Central memory CD8-positive, alpha-beta T cell (primary cell): ENCODE data around the gene ZNF446.
"Not testable (repeated sequence)": the region's sequence is repeated elsewhere in the genome, so short reads cannot be mapped to it uniquely, and the experiment has no call there.

Experiments
- ATAC-seq: fragments of 150-1000 bp; cut with Tn5 transposase; replicated peaks from 2 replicates; pipeline ENCODE4 v1.10.0; 2022; ENCODE audit warnings: mild to moderate bottlenecking, moderate FRiP score, moderate number of reproducible peaks; ENCODE audit not compliant: poor library complexity, severe bottlenecking; ENCODE audit errors: extremely low read depth
- DNase-seq, 2 donors: peaks; one replicate each; pipeline ENCODE4 v3.0.0; 2021; ENCODE audit warnings: low spot score in 2 of 2
- H3K27ac Mint-ChIP-seq: one replicate; pipeline ENCODE4 v1.8.0; 2022; ENCODE audit warnings: low read depth, mild to moderate bottlenecking, moderate library complexity, mixed read lengths
- H3K27me3 Mint-ChIP-seq: one replicate; pipeline ENCODE4 v1.8.0; 2022; ENCODE audit warnings: mixed read lengths
- H3K36me3 Mint-ChIP-seq: one replicate; pipeline ENCODE4 v1.8.0; 2022; ENCODE audit warnings: mild to moderate bottlenecking, moderate library complexity, mixed read lengths; ENCODE audit not compliant: insufficient read depth
- H3K4me1 Mint-ChIP-seq: one replicate; pipeline ENCODE4 v1.8.0; 2022; ENCODE audit warnings: mixed read lengths
- H3K4me3 Mint-ChIP-seq: one replicate; pipeline ENCODE4 v1.8.0; 2022; ENCODE audit warnings: mild to moderate bottlenecking, moderate library complexity, mixed read lengths
- H3K9me3 Mint-ChIP-seq: one replicate; pipeline ENCODE4 v1.8.0; 2022; ENCODE audit warnings: mixed read lengths

Gene ZNF446

GRCh38 chr19:58491393-58491792 lies 15.2 kb downstream of the ZNF446 start:
- H3K4me1 Mint-ChIP-seq, result no peaks in the 10 kb centered on the region
- no peak for ATAC-seq
- no peak overlapping the region for H3K4me3 Mint-ChIP-seq
- H3K27me3 Mint-ChIP-seq, result no peaks in the 10 kb centered on the region
- H3K36me3 Mint-ChIP-seq, result no peaks in the 10 kb centered on the region
- H3K27ac Mint-ChIP-seq, result no peak overlapping the region
- no peak for DNase-seq
- no peaks in the 10 kb centered on the region for H3K9me3 Mint-ChIP-seq

- no peaks in the 10 kb centered on the region for H3K36me3 Mint-ChIP-seq
- no peaks in the 10 kb centered on the region for H3K9me3 Mint-ChIP-seq
- ATAC-seq (no peak), DNase-seq (no peak)
- H3K4me3 Mint-ChIP-seq, result no peak overlapping the region
- no peak overlapping the region for H3K27ac Mint-ChIP-seq
- no peaks in the 10 kb centered on the region for H3K4me1 Mint-ChIP-seq
- no peaks in the 10 kb centered on the region for H3K27me3 Mint-ChIP-seq
These were observed 16.1 kb downstream of the ZNF446 start for GRCh38 chr19:58492265-58492664.

- ATAC-seq (no peak), DNase-seq (no peak)
- H3K27ac Mint-ChIP-seq, result no peak overlapping the region
- H3K36me3 Mint-ChIP-seq, result peaks cover 6% of the 10 kb centered on the region
- no peak overlapping the region for H3K4me3 Mint-ChIP-seq
- H3K4me1 Mint-ChIP-seq, result peaks cover 14% of the 10 kb centered on the region
- H3K9me3 Mint-ChIP-seq, result peaks cover 14% of the 10 kb centered on the region
- no peaks in the 10 kb centered on the region for H3K27me3 Mint-ChIP-seq
These were observed 21.6 kb downstream of the ZNF446 start for GRCh38 chr19:58497634-58498170.

DNA sequence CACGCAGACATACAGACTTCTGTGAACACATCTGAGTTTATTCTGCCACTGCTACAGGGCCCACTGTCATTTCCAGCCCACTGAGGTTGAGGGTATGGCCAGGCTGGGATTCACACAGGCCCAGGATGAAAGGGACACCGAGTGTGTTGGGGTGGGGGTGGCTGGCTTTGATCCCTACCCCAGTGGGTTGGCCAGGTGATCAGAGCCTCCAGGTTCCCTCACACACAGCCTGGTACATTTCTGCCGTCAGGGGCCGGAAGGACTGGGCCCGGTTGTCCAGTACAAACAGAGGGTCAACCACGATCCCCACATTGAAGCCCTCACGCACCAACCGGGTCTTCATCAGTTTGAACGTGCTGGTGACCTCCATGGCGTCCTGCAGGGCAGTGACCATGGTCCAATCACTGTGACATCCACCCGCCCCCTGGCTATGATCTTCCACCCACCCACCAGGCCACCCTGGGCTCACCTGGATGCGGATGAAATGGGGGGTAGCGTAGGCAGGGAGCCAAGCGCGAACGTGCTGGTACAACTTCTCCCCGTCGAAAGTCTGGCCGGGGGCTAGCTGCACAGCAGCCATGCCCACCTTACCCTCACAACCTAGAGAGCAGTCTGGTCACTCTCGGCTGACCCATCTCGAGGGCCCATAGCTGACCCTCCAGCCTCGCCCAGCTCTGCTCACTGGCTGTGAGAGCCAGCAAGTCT lies 22.3 kb downstream of the ZNF446 start:
- Mint-ChIP-seq H3K27ac (peak overlapping the region; percentile 98), H3K4me1 (peaks cover 14% of the 10 kb centered on the region), H3K36me3 (peaks cover 6% of the 10 kb centered on the region), H3K27me3 (no peaks in the 10 kb centered on the region), H3K9me3 (peaks cover 14% of the 10 kb centered on the region), H3K4me3 (peak overlapping the region; percentile 86)
- ATAC-seq (no peak), DNase-seq (no peak)

DNA sequence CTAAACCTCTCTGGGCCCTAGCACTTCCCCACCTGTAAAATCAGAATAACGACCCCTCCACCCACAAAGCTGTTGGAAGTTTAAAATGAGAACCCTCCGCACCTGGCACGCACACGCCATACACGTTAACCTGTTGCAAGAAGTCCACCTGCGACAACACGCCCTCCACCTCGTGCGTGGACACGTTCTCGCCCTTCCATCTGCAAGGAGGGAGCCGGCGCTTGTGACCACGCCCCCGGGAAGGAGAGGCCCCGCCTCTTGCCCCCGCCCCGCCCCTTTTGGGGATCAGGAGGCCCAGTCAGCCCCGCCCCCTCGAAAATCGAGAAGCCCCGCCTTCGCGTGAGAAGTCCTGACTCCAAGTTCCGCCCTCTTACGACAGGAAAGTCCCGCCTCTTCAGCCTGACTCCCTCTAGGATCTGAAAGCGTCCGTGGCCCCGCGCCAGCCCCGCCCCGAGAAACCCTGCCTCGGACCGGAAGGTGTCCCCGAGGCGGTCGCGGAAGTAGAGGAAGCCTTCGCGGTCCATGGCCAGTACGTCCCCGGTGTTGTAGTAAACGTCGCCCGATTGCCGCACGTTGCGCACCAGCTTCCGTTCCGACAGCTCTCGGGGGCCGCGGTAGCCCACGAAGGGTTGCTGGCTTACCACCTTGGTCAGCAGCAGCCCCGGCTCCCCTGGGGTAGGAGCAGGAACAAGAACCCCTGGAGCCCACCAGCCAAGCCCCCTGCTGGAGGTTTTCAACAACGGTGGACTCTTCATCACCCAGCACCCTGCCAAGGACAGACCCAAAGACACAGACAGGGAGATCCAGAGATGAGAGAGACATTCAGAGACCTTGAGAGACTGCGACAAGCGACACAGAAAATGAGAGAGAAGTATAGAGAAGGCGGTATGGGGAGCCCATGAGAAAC lies 23.1 kb downstream of the ZNF446 start:
- Mint-ChIP-seq H3K9me3 (peaks cover 14% of the 10 kb centered on the region), H3K36me3 (peaks cover 9% of the 10 kb centered on the region), H3K27me3 (no peaks in the 10 kb centered on the region), H3K4me3 (peak overlapping the region; percentile 86), H3K27ac (peak overlapping the region; percentile 98), H3K4me1 (peaks cover 14% of the 10 kb centered on the region)
- peak; percentile 76 to 87 for DNase-seq
- ATAC-seq, result peak; percentile 94

DNA sequence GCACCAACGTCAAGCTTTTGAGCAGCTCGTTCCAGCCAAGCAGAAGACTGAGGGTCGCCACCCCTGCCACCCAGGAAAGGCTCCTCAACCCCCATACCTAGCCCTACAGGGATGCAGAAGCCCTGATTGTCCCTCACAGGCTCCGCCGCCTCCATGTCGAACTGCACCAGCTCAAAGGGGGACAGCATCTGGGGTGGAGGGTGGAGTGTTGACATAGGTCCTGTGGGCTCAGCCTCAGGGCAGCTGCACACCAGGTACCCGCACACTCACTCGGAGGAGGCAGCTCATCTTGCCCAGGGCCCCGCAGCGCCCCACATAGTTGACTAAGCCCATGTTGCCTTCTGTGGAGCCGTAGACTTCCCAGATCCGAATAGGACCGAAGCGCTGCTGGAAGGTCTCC lies 24.1 kb downstream of the ZNF446 start:
- Mint-ChIP-seq H3K36me3 (peaks cover 9% of the 10 kb centered on the region), H3K4me3 (peak overlapping the region; percentile 86), H3K4me1 (peaks cover 14% of the 10 kb centered on the region), H3K27me3 (no peaks in the 10 kb centered on the region), H3K27ac (no peak overlapping the region), H3K9me3 (peaks cover 14% of the 10 kb centered on the region)
- ATAC-seq, result no peak
- DNase-seq, result no peak

GRCh38 chr19:58507602-58508223 lies 31.6 kb downstream of the ZNF446 start:
- not testable (repeated sequence) for H3K27me3 Mint-ChIP-seq, H3K27ac Mint-ChIP-seq, H3K36me3 Mint-ChIP-seq, H3K9me3 Mint-ChIP-seq, H3K4me3 Mint-ChIP-seq, DNase-seq, H3K4me1 Mint-ChIP-seq, ATAC-seq

DNA sequence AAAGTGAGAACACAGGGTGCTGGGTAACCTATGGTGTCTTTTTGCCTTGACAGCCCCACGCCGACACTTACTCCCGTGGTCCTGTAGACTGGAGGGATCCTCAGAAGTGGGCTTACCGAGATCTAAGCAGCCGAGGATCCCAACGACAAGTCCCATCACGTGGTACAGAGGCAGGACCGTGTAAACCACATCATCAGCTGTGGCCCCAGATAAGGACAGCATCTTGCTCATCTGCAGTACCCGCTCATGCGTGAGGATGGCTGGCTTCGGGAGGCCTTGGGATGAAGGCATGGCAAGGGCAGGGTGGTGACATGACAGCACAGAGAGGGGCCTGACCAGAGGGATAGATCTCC lies 33.6 kb downstream of the ZNF446 start:
- Mint-ChIP-seq H3K36me3 (peaks cover 4% of the 10 kb centered on the region), H3K4me1 (peaks cover 14% of the 10 kb centered on the region), H3K4me3 (no peak overlapping the region), H3K27me3 (no peaks in the 10 kb centered on the region), H3K9me3 (peaks cover 6% of the 10 kb centered on the region), H3K27ac (no peak overlapping the region)
- no peak for DNase-seq
- no peak for ATAC-seq

- Mint-ChIP-seq H3K36me3 (peaks cover 4% of the 10 kb centered on the region), H3K27ac (no peak overlapping the region), H3K4me1 (peaks cover 18% of the 10 kb centered on the region), H3K9me3 (peaks cover 6% of the 10 kb centered on the region), H3K27me3 (no peaks in the 10 kb centered on the region), H3K4me3 (no peak overlapping the region)
- no peak for ATAC-seq
- no peak for DNase-seq
These were observed 34.1 kb downstream of the ZNF446 start for GRCh38 chr19:58510084-58510862.

- no peak for DNase-seq
- peaks cover 24% of the 10 kb centered on the region for H3K4me1 Mint-ChIP-seq
- peaks cover 6% of the 10 kb centered on the region for H3K36me3 Mint-ChIP-seq
- H3K27me3 Mint-ChIP-seq, result no peaks in the 10 kb centered on the region
- no peak for ATAC-seq
- peaks cover 6% of the 10 kb centered on the region for H3K9me3 Mint-ChIP-seq
- H3K4me3 Mint-ChIP-seq, result no peak within 1 kb of the TSS
- H3K27ac Mint-ChIP-seq, result no peak within 1 kb of the TSS
These were observed 35.4 kb downstream of the ZNF446 start, which contains the start of gene SLC27A5 for GRCh38 chr19:58511353-58512208. Gene SLC27A5 (minus strand): TSS chr19:58511992. CDS start chr19:58511955, 37 bp downstream.

DNA sequence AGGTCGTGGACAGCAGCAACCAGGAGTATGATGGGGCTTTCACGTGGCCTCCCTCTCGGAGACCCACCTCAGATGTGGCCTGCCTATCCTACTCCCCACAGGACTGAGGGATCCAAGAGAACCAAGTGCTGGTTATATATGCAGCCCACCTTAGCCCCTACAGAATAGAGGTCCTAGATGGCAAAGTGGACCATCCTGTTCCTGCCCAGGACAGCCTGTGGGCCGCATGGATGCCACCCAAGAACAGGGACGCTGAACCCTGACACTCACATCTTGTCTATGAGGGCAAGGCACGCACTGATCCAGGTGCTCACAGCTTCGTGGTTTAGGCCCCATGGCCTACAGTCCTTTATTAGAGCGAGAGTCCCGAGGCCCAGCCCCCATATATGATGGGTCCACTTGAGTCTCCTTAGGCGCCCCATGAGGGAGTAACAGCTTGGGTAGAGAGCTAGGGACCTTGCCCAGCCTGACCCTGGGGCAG lies 37.1 kb downstream of the ZNF446 start:
- DNase-seq (no peak), ATAC-seq (no peak)
- Mint-ChIP-seq H3K27me3 (no peaks in the 10 kb centered on the region), H3K36me3 (peaks cover 9% of the 10 kb centered on the region), H3K27ac (no peak overlapping the region), H3K9me3 (no peaks in the 10 kb centered on the region), H3K4me1 (peaks cover 33% of the 10 kb centered on the region), H3K4me3 (peak overlapping the region; percentile 75)
